ENCODE data around the gene PRDX5.

PRDX5 gene

GRCh38 chr11:64352099-64352994 lies 34.4 kb downstream of the PRDX5 start:
- Histone ChIP-seq H3K36me3 (ENCODE audit: low read depth) (no peaks in the 10 kb centered on the region), H3K4me1 (ENCODE audit: insufficient read depth, poor library complexity, severe bottlenecking) (peaks cover 13% of the 10 kb centered on the region), H3K9me3 (ENCODE audit: severe bottlenecking) (no peaks in the 10 kb centered on the region), H3K27me3 (ENCODE audit: insufficient read depth, poor library complexity, severe bottlenecking) (no peaks in the 10 kb centered on the region), H3K27ac (ENCODE audit: poor library complexity, severe bottlenecking) (no peak overlapping the region), H3K4me3 (ENCODE audit: severe bottlenecking) (no peak overlapping the region)
- ATAC-seq (ENCODE audit: low read depth) (no peak), DNase-seq (ENCODE audit: low spot score) (peak; percentile 68)
- TF ChIP-seq, protein P1, sequence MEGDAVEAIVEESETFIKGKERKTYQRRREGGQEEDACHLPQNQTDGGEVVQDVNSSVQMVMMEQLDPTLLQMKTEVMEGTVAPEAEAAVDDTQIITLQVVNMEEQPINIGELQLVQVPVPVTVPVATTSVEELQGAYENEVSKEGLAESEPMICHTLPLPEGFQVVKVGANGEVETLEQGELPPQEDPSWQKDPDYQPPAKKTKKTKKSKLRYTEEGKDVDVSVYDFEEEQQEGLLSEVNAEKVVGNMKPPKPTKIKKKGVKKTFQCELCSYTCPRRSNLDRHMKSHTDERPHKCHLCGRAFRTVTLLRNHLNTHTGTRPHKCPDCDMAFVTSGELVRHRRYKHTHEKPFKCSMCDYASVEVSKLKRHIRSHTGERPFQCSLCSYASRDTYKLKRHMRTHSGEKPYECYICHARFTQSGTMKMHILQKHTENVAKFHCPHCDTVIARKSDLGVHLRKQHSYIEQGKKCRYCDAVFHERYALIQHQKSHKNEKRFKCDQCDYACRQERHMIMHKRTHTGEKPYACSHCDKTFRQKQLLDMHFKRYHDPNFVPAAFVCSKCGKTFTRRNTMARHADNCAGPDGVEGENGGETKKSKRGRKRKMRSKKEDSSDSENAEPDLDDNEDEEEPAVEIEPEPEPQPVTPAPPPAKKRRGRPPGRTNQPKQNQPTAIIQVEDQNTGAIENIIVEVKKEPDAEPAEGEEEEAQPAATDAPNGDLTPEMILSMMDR (IDR thresholded peaks at IDR 0.05; ENCODE audit: poor library complexity, severe bottlenecking): no peak

DNA sequence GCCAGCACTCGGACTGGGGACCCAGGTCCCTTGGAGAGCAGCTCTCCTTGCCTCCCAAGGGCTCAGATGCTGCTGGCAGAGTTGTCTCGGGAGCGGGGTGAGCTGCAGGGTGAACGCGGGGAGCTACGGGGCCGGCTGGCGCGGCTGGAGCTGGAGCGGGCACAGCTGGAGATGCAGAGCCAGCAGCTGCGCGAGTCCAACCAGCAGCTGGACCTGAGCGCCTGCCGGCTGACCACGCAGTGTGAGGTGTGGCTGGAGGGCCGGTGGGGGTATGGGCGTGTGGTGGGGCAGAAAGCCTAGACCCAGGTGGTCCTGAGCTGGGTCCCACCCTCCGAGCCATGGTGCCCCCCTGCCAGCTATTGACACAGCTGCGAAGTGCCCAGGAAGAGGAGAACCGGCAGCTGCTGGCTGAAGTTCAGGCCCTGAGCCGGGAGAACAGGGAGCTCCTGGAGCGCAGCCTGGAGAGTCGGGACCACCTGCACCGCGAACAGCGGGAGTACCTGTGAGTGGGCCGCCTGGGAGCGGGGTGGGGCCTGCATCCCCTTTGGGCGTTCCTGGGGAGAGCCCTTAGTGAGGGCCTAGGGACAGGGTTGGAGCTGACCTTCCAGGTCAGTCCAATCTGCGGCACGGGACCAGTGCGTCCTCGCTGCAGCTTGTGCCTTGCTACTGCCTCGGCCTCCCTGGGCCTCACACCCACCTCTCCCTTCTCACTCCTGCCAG lies 35.2 kb downstream of the PRDX5 start:
- ATAC-seq (ENCODE audit: low read depth): no peak
- H3K27me3 ChIP-seq (ENCODE audit: insufficient read depth, poor library complexity, severe bottlenecking): no peaks in the 10 kb centered on the region
- no peak overlapping the region for H3K27ac ChIP-seq (ENCODE audit: poor library complexity, severe bottlenecking)
- TF ChIP-seq, protein P1 (IDR thresholded peaks at IDR 0.05; ENCODE audit: poor library complexity, severe bottlenecking): no peak
- H3K4me1 ChIP-seq (ENCODE audit: insufficient read depth, poor library complexity, severe bottlenecking): peaks cover 16% of the 10 kb centered on the region
- H3K36me3 ChIP-seq (ENCODE audit: low read depth): no peaks in the 10 kb centered on the region
- DNase-seq (ENCODE audit: low spot score): peak; percentile 59
- H3K4me3 ChIP-seq (ENCODE audit: severe bottlenecking): no peak overlapping the region
- H3K9me3 ChIP-seq (ENCODE audit: severe bottlenecking): no peaks in the 10 kb centered on the region

DNA sequence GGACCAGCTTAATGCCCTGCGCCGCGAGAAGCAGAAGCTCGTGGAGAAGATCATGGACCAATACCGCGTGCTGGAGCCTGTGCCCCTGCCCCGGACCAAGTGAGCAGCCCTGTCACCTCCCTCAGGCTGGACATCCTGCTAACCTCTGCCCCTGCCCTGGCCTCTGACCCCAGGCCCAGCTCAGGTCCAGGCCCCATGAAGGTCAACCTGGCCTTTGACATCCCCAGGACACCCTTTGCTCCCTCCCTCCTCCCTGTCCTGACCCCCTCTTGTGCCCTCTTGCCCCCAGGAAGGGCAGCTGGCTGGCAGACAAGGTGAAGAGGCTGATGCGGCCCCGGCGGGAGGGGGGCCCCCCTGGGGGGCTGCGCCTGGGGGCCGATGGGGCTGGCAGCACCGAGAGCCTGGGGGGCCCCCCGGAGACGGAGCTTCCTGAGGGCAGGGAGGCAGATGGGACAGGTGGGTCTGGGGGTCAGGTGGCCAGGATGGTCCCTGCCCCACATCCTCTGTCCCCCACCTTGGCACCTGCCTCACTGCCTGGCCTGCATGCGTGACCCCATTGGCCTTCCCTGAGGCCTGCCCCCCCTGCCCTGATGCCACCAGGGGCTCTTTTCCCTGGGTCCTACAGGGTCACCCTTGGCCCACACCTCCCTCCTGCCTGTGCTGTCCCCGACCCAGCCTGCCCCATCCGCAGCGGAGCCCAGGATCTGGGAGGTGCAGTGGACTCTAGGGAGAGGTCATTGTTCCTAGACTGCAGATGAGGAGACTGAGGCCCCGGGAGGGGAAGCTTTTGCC lies 36.0 kb downstream of the PRDX5 start:
- Histone ChIP-seq H3K27ac (ENCODE audit: poor library complexity, severe bottlenecking) (no peak overlapping the region), H3K27me3 (ENCODE audit: insufficient read depth, poor library complexity, severe bottlenecking) (no peaks in the 10 kb centered on the region), H3K4me3 (ENCODE audit: severe bottlenecking) (no peak overlapping the region), H3K36me3 (ENCODE audit: low read depth) (no peaks in the 10 kb centered on the region), H3K9me3 (ENCODE audit: severe bottlenecking) (no peaks in the 10 kb centered on the region), H3K4me1 (ENCODE audit: insufficient read depth, poor library complexity, severe bottlenecking) (peaks cover 21% of the 10 kb centered on the region)
- TF ChIP-seq, protein P1 (IDR thresholded peaks at IDR 0.05; ENCODE audit: poor library complexity, severe bottlenecking): no peak
- ATAC-seq (ENCODE audit: low read depth) (no peak), DNase-seq (ENCODE audit: low spot score) (peak; percentile 62)

GRCh38 chr11:64355078-64355940 lies 37.4 kb downstream of the PRDX5 start:
- Histone ChIP-seq H3K27me3 (ENCODE audit: insufficient read depth, poor library complexity, severe bottlenecking) (no peaks in the 10 kb centered on the region), H3K36me3 (ENCODE audit: low read depth) (peaks cover 5% of the 10 kb centered on the region), H3K4me1 (ENCODE audit: insufficient read depth, poor library complexity, severe bottlenecking) (peaks cover 21% of the 10 kb centered on the region), H3K9me3 (ENCODE audit: severe bottlenecking) (no peaks in the 10 kb centered on the region), H3K4me3 (ENCODE audit: severe bottlenecking) (no peak overlapping the region), H3K27ac (ENCODE audit: poor library complexity, severe bottlenecking) (peak overlapping the region; percentile 97)
- DNase-seq (ENCODE audit: low spot score) (peak; percentile 85), ATAC-seq (ENCODE audit: low read depth) (peak; percentile 31)
- TF ChIP-seq, protein P1 (IDR thresholded peaks at IDR 0.05; ENCODE audit: poor library complexity, severe bottlenecking): peak; percentile 94

Data from RWPE2 (cell line).